MM.1S (cell line): ENCODE data around the gene PROK1.

Experiments
- EZH2phosphoT487 ChIP-seq: fragments of 300-600 bp; sonication (generic); IDR thresholded peaks from 2 replicates; pipeline ENCODE4 v1.6.1; 2018; ENCODE audit warnings: antibody characterized with exemption, low read length
- TF ChIP-seq, protein P1 (sequence below): fragments of 300-600 bp; sonication (generic); IDR thresholded peaks from 2 replicates; pipeline ENCODE4 v1.5.1; 2016; ENCODE audit warnings: antibody characterized with exemption, low read length, mixed read lengths

DNA sequence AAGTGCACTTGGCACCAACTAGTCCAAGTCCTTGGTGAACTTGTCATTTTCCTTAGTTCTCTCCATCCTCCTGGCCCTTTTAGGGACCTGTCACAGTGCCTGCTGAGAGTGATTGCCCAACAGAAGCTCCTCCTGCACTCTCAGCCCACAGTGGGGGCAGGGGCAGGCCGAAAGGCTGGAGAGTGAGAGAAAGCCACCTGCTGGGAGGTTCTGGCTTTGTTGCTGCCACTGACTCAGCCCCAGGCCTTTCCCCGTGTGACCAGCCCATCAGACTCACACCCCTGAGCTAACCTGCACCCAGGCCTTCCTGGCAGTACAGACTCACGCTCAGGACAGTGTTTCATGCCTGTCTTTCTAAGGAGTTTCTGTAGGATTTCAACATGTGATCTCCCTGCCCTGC, 17.1 kb upstream of the PROK1 start:
- TF ChIP-seq, protein P1, sequence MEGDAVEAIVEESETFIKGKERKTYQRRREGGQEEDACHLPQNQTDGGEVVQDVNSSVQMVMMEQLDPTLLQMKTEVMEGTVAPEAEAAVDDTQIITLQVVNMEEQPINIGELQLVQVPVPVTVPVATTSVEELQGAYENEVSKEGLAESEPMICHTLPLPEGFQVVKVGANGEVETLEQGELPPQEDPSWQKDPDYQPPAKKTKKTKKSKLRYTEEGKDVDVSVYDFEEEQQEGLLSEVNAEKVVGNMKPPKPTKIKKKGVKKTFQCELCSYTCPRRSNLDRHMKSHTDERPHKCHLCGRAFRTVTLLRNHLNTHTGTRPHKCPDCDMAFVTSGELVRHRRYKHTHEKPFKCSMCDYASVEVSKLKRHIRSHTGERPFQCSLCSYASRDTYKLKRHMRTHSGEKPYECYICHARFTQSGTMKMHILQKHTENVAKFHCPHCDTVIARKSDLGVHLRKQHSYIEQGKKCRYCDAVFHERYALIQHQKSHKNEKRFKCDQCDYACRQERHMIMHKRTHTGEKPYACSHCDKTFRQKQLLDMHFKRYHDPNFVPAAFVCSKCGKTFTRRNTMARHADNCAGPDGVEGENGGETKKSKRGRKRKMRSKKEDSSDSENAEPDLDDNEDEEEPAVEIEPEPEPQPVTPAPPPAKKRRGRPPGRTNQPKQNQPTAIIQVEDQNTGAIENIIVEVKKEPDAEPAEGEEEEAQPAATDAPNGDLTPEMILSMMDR = peak; percentile 6; the same call in 1 of the 2 replicates
- no peak for TF ChIP-seq EZH2phosphoT487
